B cell (primary cell): ENCODE measurements around the gene FBN1. TPM values are rescaled to one million over a fixed set of nuclear protein-coding genes. Genes with fewer than 3 reads are reported as not detected.

Source experiments
- ATAC-seq: fragments of 200-7000 bp; cut with Tn5 transposase; one replicate; pipeline ENCODE4 v1.10.0; 2021; ENCODE audit warnings: low read depth, mild to moderate bottlenecking, moderate number of reproducible peaks, moderate library complexity
- CTCF ChIA-PET: fragments of 350-600 bp; sonication (Branson Sonifier 250); formaldehyde crosslinking; loops from one replicate; lab custom pipeline; 2021; ENCODE audit warnings: antibody characterized with exemption, inconsistent platforms; lab: Charles Lee
- POLR2A ChIA-PET: fragments of 350-600 bp; sonication (Branson Sonifier 250); formaldehyde crosslinking; loops from one replicate; lab custom pipeline; 2021; ENCODE audit warnings: antibody characterized with exemption; lab: Charles Lee
- DNase-seq: peaks from one replicate; pipeline ENCODE4 v3.0.0; 2013
- H2AFZ ChIP-seq: 2 replicates; pipeline ENCODE4 v1.6.1; 2012; ENCODE audit warnings: mild to moderate bottlenecking, low read depth, low read length; ENCODE audit not compliant: insufficient read depth, poor library complexity, severe bottlenecking
- H3K27ac ChIP-seq, 2 donors: 1 replicate in 1 of 2; 2 replicates in 1 of 2; pipeline ENCODE4 v1.5.1; 2012 to 2013; ENCODE audit warnings: low read length in 2 of 2, mild to moderate bottlenecking in 2 of 2, moderate library complexity in 1 of 2
- H3K27me3 ChIP-seq, 4 experiments: fragments of 200-600 bp in 1 of 4; sonication (generic) in 1 of 4; replicated peaks in 1 of 4; 1 replicate in 2 of 4; 2 replicates in 2 of 4; pipeline versions ENCODE4 v1.6.1 to v1.7.0; 2013 to 2016; ENCODE audit warnings: low read length in 3 of 4, mild to moderate bottlenecking in 2 of 4, mixed read lengths in 1 of 4, moderate library complexity in 1 of 4; ENCODE audit not compliant: insufficient read depth in 4 of 4, control insufficient read depth in 3 of 4; ENCODE audit errors: control extremely low read depth in 1 of 4
- H3K36me3 ChIP-seq, 2 experiments: replicated peaks in 1 of 2; 1 replicate in 1 of 2; 2 replicates in 1 of 2; pipeline versions ENCODE4 v1.6.1 to v1.7.1; 2013; ENCODE audit warnings: low read length in 1 of 2; ENCODE audit not compliant: insufficient read depth in 2 of 2, control insufficient read depth in 1 of 2; ENCODE audit errors: control extremely low read depth in 1 of 2, extremely low read depth in 1 of 2
- H3K4me1 ChIP-seq, 2 donors: fragments of 200-600 bp in 1 of 2; sonication (generic) in 1 of 2; 1 replicate in 1 of 2; 2 replicates in 1 of 2; pipeline versions ENCODE4 v1.5.1 to v1.6.1; 2013 to 2017; ENCODE audit warnings: low read length in 2 of 2; ENCODE audit not compliant: control insufficient read depth in 2 of 2, insufficient read depth in 2 of 2
- H3K4me2 ChIP-seq: replicated peaks from 2 replicates; pipeline ENCODE3; 2012; ENCODE audit warnings: mild to moderate bottlenecking, low read depth, low read length; ENCODE audit not compliant: poor library complexity, severe bottlenecking
- H3K4me3 ChIP-seq, 5 experiments: fragments of 200-600 bp in 1 of 5; sonication (generic) in 1 of 5; 1 replicate in 3 of 5; 2 replicates in 2 of 5; pipeline versions ENCODE4 v1.5.1 to v1.7.0; 2011 to 2016; ENCODE audit warnings: low read length in 4 of 5, mild to moderate bottlenecking in 4 of 5, low read depth in 2 of 5, control low read depth in 1 of 5, moderate library complexity in 1 of 5; ENCODE audit not compliant: insufficient read depth in 1 of 5; ENCODE audit errors: control extremely low read depth in 1 of 5, extremely low read depth in 1 of 5
- H3K79me2 ChIP-seq: fragments of 200-600 bp; sonication (generic); one replicate; pipeline ENCODE4 v1.6.0; 2016; ENCODE audit warnings: low read length; ENCODE audit not compliant: control insufficient read depth, insufficient read depth
- H3K9ac ChIP-seq: fragments of 200-600 bp; sonication (generic); 2 replicates; pipeline ENCODE4 v1.6.1; 2017; ENCODE audit warnings: mild to moderate bottlenecking, low read length, moderate library complexity
- H3K9me3 ChIP-seq, 3 donors: one replicate each; pipeline versions ENCODE4 v1.6.1 to v1.7.1; 2013; ENCODE audit warnings: low read length in 2 of 3; ENCODE audit not compliant: control insufficient read depth in 2 of 3, insufficient read depth in 1 of 3; ENCODE audit errors: control extremely low read depth in 1 of 3
- H4K20me1 ChIP-seq: 2 replicates; pipeline ENCODE4 v1.6.0; 2012; ENCODE audit warnings: mild to moderate bottlenecking, low read length; ENCODE audit not compliant: insufficient read depth, control insufficient read depth, poor library complexity, severe bottlenecking
- H3K27ac Mint-ChIP-seq: one replicate; pipeline ENCODE4 v1.8.0; 2021; ENCODE audit warnings: mixed read lengths
- H3K27me3 Mint-ChIP-seq: one replicate; pipeline ENCODE4 v1.8.0; 2021; ENCODE audit warnings: mixed read lengths
- H3K4me1 Mint-ChIP-seq: one replicate; pipeline ENCODE4 v1.8.0; 2021; ENCODE audit warnings: mixed read lengths
- H3K4me3 Mint-ChIP-seq: one replicate; pipeline ENCODE4 v1.8.0; 2021; ENCODE audit warnings: mixed read lengths
- H3K9me3 Mint-ChIP-seq: one replicate; pipeline ENCODE4 v1.8.0; 2022; ENCODE audit warnings: mixed read lengths; ENCODE audit not compliant: insufficient read depth
- EZH2 ChIP-seq: IDR thresholded peaks from 2 replicates; pipeline ENCODE4 v1.6.1; 2012; ENCODE audit warnings: borderline replicate concordance, low read depth, mild to moderate bottlenecking, moderate library complexity, low read length; ENCODE audit not compliant: insufficient read depth, poor library complexity, severe bottlenecking
- WGBS: methylation state at CpG from one replicate; pipeline ENCODE4 v1.1.5; 2013; ENCODE audit warnings: missing lambda C conversion rate; ENCODE audit not compliant: insufficient coverage; 5-methylcytosine and 5-hydroxymethylcytosine counted together
- intact Hi-C: fragments of 100-400 bp; cut with micrococcal nuclease; formaldehyde crosslinking; loops from one replicate; pipeline ENCODE4 v1.10.0; 2022
- polyA plus RNA-seq: library from polyadenylated mRNA; depleted of rRNA; stranded (reverse); fragments of >200 nt; gene quantifications from 2 replicates; pipeline ENCODE4 v1.2.3, GENCODE V29; 2012
- total RNA-seq, 2 donors: library from RNA; stranded (reverse); fragments of 120-200 nt in 1 of 2; gene quantifications; 1 replicate in 1 of 2; 2 replicates in 1 of 2; pipeline versions ENCODE4 v1.2.3 to v1.2.4, GENCODE V29; 2013 to 2022
- TF ChIP-seq, protein P1 (sequence below): fragments of 200-600 bp; IDR thresholded peaks from one replicate; pipeline ENCODE4 v1.8.0; 2022; ENCODE audit warnings: antibody characterized with exemption, mild to moderate bottlenecking

Gene FBN1
- total and polyA plus RNA-seq, 2 donors (not counting 1 experiment from before 2014, with no cell fraction given), result 0.15 to 0.25 TPM

- no peak overlapping the region for H3K4me2 ChIP-seq
- 93% methylated on average over 4 of the region's 6 CpGs for WGBS
Measured at GRCh38 chr15:48402427-48403177, 242.9 kb downstream of the FBN1 start.

GRCh38 chr15:48400086-48400485 is 245.4 kb downstream of the FBN1 start:
- Histone ChIP-seq H3K4me3 (no peak overlapping the region), H3K9me3 (no peaks in the 10 kb centered on the region), H3K27me3 (peaks cover 0 to 3% (median 0%) of the 10 kb centered on the region in 4 experiments), H3K4me1 (no peaks in the 10 kb centered on the region), H3K27ac (no peak overlapping the region), H3K9ac (no peak overlapping the region), H4K20me1 (no peaks in the 10 kb centered on the region), H3K36me3 (no peaks in the 10 kb centered on the region), H3K79me2 (no peaks in the 10 kb centered on the region), H3K4me2 (no peak overlapping the region), H2AFZ (no peak overlapping the region)
- DNase-seq (no peak), ATAC-seq (no peak)
- H3K4me3 Mint-ChIP-seq, result no peak overlapping the region
- CTCF ChIA-PET, result no interaction called here
- H3K27me3 Mint-ChIP-seq, result no peaks in the 10 kb centered on the region
- intact Hi-C loops, result no loop called here
- POLR2A ChIA-PET, result no interaction called here
- TF ChIP-seq, protein P1, sequence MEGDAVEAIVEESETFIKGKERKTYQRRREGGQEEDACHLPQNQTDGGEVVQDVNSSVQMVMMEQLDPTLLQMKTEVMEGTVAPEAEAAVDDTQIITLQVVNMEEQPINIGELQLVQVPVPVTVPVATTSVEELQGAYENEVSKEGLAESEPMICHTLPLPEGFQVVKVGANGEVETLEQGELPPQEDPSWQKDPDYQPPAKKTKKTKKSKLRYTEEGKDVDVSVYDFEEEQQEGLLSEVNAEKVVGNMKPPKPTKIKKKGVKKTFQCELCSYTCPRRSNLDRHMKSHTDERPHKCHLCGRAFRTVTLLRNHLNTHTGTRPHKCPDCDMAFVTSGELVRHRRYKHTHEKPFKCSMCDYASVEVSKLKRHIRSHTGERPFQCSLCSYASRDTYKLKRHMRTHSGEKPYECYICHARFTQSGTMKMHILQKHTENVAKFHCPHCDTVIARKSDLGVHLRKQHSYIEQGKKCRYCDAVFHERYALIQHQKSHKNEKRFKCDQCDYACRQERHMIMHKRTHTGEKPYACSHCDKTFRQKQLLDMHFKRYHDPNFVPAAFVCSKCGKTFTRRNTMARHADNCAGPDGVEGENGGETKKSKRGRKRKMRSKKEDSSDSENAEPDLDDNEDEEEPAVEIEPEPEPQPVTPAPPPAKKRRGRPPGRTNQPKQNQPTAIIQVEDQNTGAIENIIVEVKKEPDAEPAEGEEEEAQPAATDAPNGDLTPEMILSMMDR, result no peak
- TF ChIP-seq EZH2, result no peak
- H3K9me3 Mint-ChIP-seq, result no peaks in the 10 kb centered on the region
- no peaks in the 10 kb centered on the region for H3K4me1 Mint-ChIP-seq
- no CpG with 5 or more reads among the region's 2 CpGs for WGBS
- no peak overlapping the region for H3K27ac Mint-ChIP-seq

More at GRCh38 chr15:48402427-48403177, 242.9 kb downstream of the FBN1 start:
- no peak overlapping the region for H3K4me3 ChIP-seq
- Mint-ChIP-seq H3K9me3 (no peaks in the 10 kb centered on the region), H3K27me3 (no peaks in the 10 kb centered on the region), H3K27ac (no peak overlapping the region), H3K4me3 (no peak overlapping the region), H3K4me1 (no peaks in the 10 kb centered on the region)
- POLR2A ChIA-PET, result no interaction called here
- DNase-seq, result no peak
- no peak overlapping the region for H3K27ac ChIP-seq
- no peak for ATAC-seq
- no peaks in the 10 kb centered on the region for H4K20me1 ChIP-seq
- H3K36me3 ChIP-seq, result no peaks in the 10 kb centered on the region
- TF ChIP-seq, protein P1, result no peak
- TF ChIP-seq EZH2, result no peak
- intact Hi-C loops, result no loop called here
- H3K27me3 ChIP-seq, result peaks cover 0 to 3% (median 0%) of the 10 kb centered on the region in 4 experiments
- H3K4me1 ChIP-seq, result no peaks in the 10 kb centered on the region
- CTCF ChIA-PET, result no interaction called here
- H3K79me2 ChIP-seq, result no peaks in the 10 kb centered on the region
- H2AFZ ChIP-seq, result no peak overlapping the region
- H3K9ac ChIP-seq, result no peak overlapping the region
- H3K9me3 ChIP-seq, result no peaks in the 10 kb centered on the region
